Activated naive CD4-positive, alpha-beta T cell treated with anti-CD3 and anti-CD28 coated beads, Interleukin-2, amount 50 U/mL, for 72 hours (primary cell): ENCODE measurements around the gene ZNF608. TPM values are rescaled to one million over a fixed set of nuclear protein-coding genes. Genes with fewer than 3 reads are reported as not detected.

Experiments
- ATAC-seq, 2 donors: fragments of 150-1000 bp; cut with Tn5 transposase; 2 replicates each; pipeline ENCODE4 v1.10.0; 2021; ENCODE audit warnings: mild to moderate bottlenecking in 2 of 2, moderate library complexity in 2 of 2
- DNase-seq, 2 donors: peaks; one replicate each; pipeline ENCODE4 v3.0.0; 2021 to 2022; ENCODE audit warnings: low spot score in 2 of 2
- H3K27ac Mint-ChIP-seq, 2 donors: one replicate each; pipeline ENCODE4 v1.8.0; 2022; ENCODE audit warnings: mild to moderate bottlenecking in 2 of 2, mixed read lengths in 2 of 2
- H3K36me3 Mint-ChIP-seq, 2 donors: one replicate each; pipeline ENCODE4 v1.8.0; 2022; ENCODE audit warnings: mixed read lengths in 2 of 2
- H3K9me3 Mint-ChIP-seq, 2 donors: one replicate each; pipeline ENCODE4 v1.8.0; 2022; ENCODE audit warnings: mixed read lengths in 2 of 2
- total RNA-seq, 2 donors: library from RNA; stranded (reverse); gene quantifications; one replicate each; pipeline ENCODE4 v1.2.3, GENCODE V29; 2022

ZNF608 gene
- total RNA-seq, 2 donors from 2014 or later, result not detected

- ATAC-seq (no peak), DNase-seq (no peak)
- H3K9me3 Mint-ChIP-seq, result peaks cover 0 to 6% of the 10 kb centered on the region in 2 donors
- no peak overlapping the region for H3K27ac Mint-ChIP-seq
- H3K36me3 Mint-ChIP-seq, result peaks cover 0 to 10% of the 10 kb centered on the region in 2 donors
Measured at GRCh38 chr5:124743602-124744169, 2.8 kb downstream of the ZNF608 start.

- no peak overlapping the region for H3K27ac Mint-ChIP-seq
- DNase-seq (no peak), ATAC-seq (no peak)
- peaks cover 0 to 13% of the 10 kb centered on the region in 2 donors for H3K36me3 Mint-ChIP-seq
- H3K9me3 Mint-ChIP-seq, result peaks cover 0 to 6% of the 10 kb centered on the region in 2 donors
Measured at GRCh38 chr5:124742983-124743601, 3.3 kb downstream of the ZNF608 start.

- H3K9me3 Mint-ChIP-seq, result peaks cover 0 to 6% of the 10 kb centered on the region in 2 donors
- no peak for DNase-seq
- H3K36me3 Mint-ChIP-seq, result peaks cover 0 to 13% of the 10 kb centered on the region in 2 donors
- no peak for ATAC-seq
- H3K27ac Mint-ChIP-seq, result no peak overlapping the region
Measured at GRCh38 chr5:124742521-124742920, 3.9 kb downstream of the ZNF608 start.

GRCh38 chr5:124741711-124742496, 4.5 kb downstream of the ZNF608 start:
- Mint-ChIP-seq H3K27ac (no peak overlapping the region), H3K9me3 (peaks cover 0 to 6% of the 10 kb centered on the region in 2 donors), H3K36me3 (peaks cover 0 to 13% of the 10 kb centered on the region in 2 donors)
- ATAC-seq (no peak), DNase-seq (no peak)

GRCh38 chr5:124740991-124741583, 5.4 kb downstream of the ZNF608 start:
- DNase-seq, result no peak
- Mint-ChIP-seq H3K36me3 (peaks cover 0 to 8% of the 10 kb centered on the region in 2 donors), H3K27ac (no peak overlapping the region), H3K9me3 (peaks cover 0 to 3% of the 10 kb centered on the region in 2 donors)
- no peak for ATAC-seq

- DNase-seq (no peak), ATAC-seq (no peak)
- peaks cover 2 to 5% of the 10 kb centered on the region in 2 donors for H3K9me3 Mint-ChIP-seq
- H3K27ac Mint-ChIP-seq, result no peak overlapping the region
- H3K36me3 Mint-ChIP-seq, result peaks cover 0 to 15% of the 10 kb centered on the region in 2 donors
Measured at GRCh38 chr5:124740071-124740470, 6.4 kb downstream of the ZNF608 start.

GRCh38 chr5:124739634-124740025, 6.8 kb downstream of the ZNF608 start:
- H3K36me3 Mint-ChIP-seq, result peaks cover 0 to 18% of the 10 kb centered on the region in 2 donors

GRCh38 chr5:124738681-124739633, 7.5 kb downstream of the ZNF608 start:
- no peak for ATAC-seq
- Mint-ChIP-seq H3K9me3 (peaks cover 4 to 8% of the 10 kb centered on the region in 2 donors), H3K27ac (no peak overlapping the region), H3K36me3 (peaks cover 0 to 18% of the 10 kb centered on the region in 2 donors)
- DNase-seq, result no peak

More at GRCh38 chr5:124739634-124740025, 6.8 kb downstream of the ZNF608 start:
- Mint-ChIP-seq H3K9me3 (peaks cover 4 to 8% of the 10 kb centered on the region in 2 donors), H3K27ac (no peak overlapping the region)
- no peak for DNase-seq
- no peak for ATAC-seq

GRCh38 chr5:124737651-124738050, 8.8 kb downstream of the ZNF608 start:
- H3K36me3 Mint-ChIP-seq, result peaks cover 0 to 18% of the 10 kb centered on the region in 2 donors
- no peak for ATAC-seq
- H3K9me3 Mint-ChIP-seq, result peaks cover 4 to 8% of the 10 kb centered on the region in 2 donors
- H3K27ac Mint-ChIP-seq, result no peak overlapping the region
- DNase-seq, result no peak

GRCh38 chr5:124736805-124737188, 9.6 kb downstream of the ZNF608 start:
- no peak overlapping the region for H3K27ac Mint-ChIP-seq
- peaks cover 4 to 8% of the 10 kb centered on the region in 2 donors for H3K9me3 Mint-ChIP-seq
- no peak for DNase-seq
- ATAC-seq, result no peak
- peaks cover 0 to 18% of the 10 kb centered on the region in 2 donors for H3K36me3 Mint-ChIP-seq

GRCh38 chr5:124736082-124736804, 10.2 kb downstream of the ZNF608 start:
- H3K9me3 Mint-ChIP-seq, result peaks cover 4 to 8% of the 10 kb centered on the region in 2 donors
- peaks cover 0 to 18% of the 10 kb centered on the region in 2 donors for H3K36me3 Mint-ChIP-seq
- H3K27ac Mint-ChIP-seq, result no peak overlapping the region
- DNase-seq, result no peak
- ATAC-seq, result no peak

- Mint-ChIP-seq H3K27ac (no peak overlapping the region), H3K9me3 (peaks cover 4 to 8% of the 10 kb centered on the region in 2 donors), H3K36me3 (peaks cover 0 to 18% of the 10 kb centered on the region in 2 donors)
- DNase-seq (no peak), ATAC-seq (no peak)
Measured at GRCh38 chr5:124735169-124735858, 11.1 kb downstream of the ZNF608 start.

- no peak overlapping the region for H3K27ac Mint-ChIP-seq
- H3K36me3 Mint-ChIP-seq, result peaks cover 0 to 18% of the 10 kb centered on the region in 2 donors
- ATAC-seq (no peak), DNase-seq (no peak)
- H3K9me3 Mint-ChIP-seq, result peaks cover 4 to 8% of the 10 kb centered on the region in 2 donors
Measured at GRCh38 chr5:124734574-124735168, 11.8 kb downstream of the ZNF608 start.

GRCh38 chr5:124733329-124733650, 13.1 kb downstream of the ZNF608 start:
- H3K9me3 Mint-ChIP-seq, result peaks cover 4 to 8% of the 10 kb centered on the region in 2 donors
- H3K27ac Mint-ChIP-seq, result no peak overlapping the region
- DNase-seq, result no peak
- peaks cover 0 to 12% of the 10 kb centered on the region in 2 donors for H3K36me3 Mint-ChIP-seq
- ATAC-seq, result no peak
